AML-193 (cell line): ENCODE data around the gene WDR54.
"Not testable (repeated sequence)": the region's sequence is repeated elsewhere in the genome, so short reads cannot be mapped to it uniquely, and the experiment has no call there.

Source experiments
- DNase-seq, 2 experiments: peaks; one replicate each; lab custom pipeline; 2025; lab: John Stamatoyannopoulos, UW

WDR54 gene

DNA sequence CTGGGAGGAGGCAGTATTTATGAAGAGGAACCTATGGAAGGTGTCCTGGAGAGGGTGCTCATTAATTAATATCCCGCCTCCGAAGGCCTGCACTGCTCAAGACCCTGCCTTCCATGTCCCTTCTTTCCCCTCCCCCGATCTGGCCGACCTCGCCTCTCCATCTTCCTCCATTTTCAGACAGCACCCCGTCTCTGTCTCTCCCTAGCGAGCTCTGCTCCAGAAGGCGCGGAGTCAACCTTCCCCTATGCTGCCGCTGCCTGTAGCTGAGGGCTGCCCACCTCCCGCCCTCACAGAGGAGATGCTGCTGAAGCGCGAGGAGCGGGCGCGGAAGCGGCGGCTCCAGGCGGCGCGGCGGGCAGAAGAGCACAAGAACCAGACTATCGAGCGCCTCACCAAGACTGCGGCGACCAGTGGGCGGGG lies 35.6 kb downstream of the WDR54 start:
- no peak for DNase-seq

DNA sequence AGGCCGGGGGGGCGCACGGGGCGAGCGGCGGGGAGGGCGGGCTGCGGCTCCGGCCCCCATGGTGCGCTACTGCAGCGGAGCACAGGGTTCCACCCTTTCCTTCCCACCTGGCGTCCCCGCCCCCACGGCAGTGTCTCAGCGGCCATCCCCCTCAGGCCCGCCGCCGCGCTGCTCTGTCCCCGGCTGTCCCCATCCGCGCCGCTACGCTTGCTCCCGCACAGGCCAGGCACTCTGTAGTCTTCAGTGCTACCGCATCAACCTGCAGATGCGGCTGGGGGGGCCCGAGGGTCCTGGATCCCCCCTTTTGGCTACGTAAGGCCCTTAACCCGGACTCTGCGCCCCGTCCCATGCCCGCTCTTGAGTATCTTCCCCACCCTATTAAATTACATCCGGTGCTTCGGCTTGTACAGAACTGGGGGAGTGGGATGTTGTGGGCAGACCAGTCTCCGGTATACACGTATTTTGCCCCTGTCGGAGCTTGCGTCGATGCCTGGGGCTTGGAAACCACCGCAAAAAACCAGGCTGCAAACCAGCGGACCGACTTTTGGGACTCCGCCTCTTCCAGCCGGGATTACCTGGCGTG lies 36.1 kb downstream of the WDR54 start:
- no peak for DNase-seq

DNA sequence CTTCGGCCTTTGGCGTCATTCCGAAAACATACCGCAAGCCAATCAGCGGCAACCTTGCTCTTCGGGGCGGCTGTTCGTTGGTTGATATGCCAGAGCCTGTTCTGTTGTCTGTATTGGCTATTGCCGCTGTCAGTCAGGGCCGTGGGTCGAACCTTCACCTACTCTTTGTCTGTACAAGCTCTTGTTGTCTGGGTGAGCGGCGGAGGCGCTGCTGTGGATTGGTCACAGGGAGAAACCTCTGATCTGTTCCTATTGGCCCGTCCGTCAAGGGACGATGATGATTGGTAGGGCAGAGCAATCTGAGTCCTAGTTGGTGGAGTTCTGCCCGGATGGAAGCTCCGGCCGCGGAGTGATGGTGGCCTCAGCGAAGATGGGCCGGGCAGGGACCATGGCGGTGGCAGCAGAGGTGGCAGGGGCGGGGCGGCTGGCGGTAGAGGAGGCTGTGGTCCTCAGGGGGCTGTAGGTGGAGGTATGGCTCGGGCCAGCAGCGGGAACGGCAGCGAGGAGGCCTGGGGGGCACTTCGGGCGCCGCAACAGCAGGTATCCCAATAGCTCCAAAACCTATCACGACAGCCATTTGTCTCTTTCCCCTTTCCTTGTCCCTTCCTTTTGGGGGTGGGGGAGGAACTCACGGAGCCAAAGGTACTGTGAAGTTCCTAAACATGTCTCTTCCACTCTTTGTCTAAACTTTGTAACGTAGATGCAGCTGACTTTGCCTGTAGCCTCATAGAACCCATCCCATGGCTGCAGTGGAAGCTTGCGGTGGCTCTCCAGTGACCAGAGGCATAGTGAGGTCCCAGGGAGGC lies 36.8 kb downstream of the WDR54 start, which contains the start of gene WBP1:
Gene WBP1, plus strand, starts transcription at position 307 of the 806 bp plus-strand sequence. Its CDS starts 165 bp downstream, at position 472.
- DNase-seq: peak; percentile 99

DNA sequence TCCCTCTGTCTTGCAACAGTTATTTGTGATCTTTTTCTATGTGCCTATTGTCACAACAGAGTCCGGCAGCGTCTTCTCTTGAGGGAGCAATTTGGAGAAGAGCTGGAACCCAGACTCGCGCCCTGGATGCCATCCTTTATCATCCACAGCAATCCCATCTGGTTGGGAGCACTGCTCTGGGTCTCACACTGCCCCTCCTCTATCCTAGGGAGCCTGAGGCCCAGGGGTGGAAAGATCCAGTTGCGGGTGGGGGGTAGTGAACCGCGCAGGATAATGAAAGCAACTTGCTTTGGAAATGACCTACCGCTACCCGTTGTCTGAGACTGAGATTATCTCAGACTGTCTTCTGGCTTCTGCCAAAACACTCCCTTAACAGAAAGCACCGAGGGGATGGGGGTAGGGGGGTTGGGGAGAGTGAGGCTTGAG lies 37.4 kb downstream of the WDR54 start:
- DNase-seq: no peak

DNA sequence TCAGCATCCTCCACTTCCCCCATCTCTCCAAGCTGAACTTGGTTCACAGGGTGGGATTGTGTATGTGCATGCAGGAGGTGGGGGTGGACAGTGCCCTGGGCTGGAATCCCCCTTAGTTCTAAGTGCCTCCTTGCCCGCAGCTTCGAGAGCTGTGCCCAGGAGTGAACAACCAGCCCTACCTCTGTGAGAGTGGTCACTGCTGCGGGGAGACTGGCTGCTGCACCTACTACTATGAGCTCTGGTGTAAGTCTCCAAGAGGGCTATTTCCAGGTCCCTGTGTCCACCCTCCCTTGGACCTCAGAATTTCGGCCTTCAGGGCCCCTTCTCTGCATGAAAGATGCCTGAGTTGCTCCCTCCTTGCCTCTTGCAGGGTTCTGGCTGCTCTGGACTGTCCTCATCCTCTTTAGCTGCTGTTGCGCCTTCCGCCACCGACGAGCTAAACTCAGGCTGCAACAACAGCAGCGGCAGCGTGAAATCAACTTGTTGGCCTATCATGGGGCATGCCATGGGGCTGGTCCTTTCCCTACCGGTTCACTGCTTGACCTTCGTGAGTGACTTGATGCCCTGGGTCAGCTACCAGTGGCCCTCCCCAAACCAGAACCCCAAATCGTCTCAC lies 38.1 kb downstream of the WDR54 start:
- not testable (repeated sequence) for DNase-seq

DNA sequence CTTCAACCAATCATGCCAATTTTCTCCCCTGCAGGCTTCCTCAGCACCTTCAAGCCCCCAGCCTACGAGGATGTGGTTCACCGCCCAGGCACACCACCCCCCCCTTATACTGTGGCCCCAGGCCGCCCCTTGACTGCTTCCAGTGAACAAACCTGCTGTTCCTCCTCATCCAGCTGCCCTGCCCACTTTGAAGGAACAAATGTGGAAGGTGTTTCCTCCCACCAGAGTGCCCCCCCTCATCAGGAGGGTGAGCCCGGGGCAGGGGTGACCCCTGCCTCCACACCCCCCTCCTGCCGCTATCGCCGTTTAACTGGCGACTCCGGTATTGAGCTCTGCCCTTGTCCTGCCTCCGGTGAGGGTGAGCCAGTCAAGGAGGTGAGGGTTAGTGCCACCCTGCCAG lies 38.7 kb downstream of the WDR54 start:
- DNase-seq: not testable (repeated sequence)

DNA sequence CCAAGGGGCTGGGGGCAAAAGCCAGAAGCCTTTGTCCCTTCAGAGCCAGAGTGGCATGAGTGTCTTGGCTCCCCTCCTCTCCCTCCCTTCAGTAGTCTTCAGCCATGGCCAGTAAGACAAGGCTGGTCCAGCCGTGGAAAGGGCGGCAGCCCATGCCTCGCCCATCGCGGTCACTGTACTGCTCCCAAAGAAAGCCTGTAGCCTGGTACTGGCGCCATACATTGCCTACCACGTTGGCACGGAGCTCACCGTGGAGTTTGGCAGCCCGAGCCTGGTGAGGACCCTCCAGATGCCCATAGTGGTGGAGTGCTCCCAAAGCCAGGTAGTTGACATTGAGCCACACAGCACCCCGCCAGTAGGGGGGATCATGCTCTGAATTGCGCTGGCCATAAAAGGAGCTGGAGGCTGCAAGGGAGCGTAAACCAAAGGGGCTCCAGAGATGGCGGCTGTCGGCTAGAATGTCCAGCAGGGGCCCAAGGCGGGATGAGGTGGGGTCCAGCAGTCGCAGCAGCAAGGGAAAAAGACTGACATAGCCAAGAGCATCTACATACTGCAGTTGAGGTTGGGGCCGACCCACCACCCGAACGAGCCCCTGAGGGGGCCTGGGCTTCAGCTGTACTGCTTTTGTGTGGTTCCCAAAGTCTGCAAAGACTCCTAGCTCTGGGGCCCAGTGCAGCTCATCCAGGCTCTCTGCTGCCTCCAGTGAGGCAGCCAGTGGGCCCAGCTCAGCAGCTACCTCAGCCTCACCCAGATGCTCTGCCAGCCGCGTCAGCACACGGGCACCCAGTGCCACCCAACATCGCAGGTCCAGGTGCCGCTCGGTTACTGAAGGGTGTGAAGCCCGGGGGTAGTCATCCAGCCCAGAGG lies 39.9 kb downstream of the WDR54 start:
- no peak for DNase-seq

DNA sequence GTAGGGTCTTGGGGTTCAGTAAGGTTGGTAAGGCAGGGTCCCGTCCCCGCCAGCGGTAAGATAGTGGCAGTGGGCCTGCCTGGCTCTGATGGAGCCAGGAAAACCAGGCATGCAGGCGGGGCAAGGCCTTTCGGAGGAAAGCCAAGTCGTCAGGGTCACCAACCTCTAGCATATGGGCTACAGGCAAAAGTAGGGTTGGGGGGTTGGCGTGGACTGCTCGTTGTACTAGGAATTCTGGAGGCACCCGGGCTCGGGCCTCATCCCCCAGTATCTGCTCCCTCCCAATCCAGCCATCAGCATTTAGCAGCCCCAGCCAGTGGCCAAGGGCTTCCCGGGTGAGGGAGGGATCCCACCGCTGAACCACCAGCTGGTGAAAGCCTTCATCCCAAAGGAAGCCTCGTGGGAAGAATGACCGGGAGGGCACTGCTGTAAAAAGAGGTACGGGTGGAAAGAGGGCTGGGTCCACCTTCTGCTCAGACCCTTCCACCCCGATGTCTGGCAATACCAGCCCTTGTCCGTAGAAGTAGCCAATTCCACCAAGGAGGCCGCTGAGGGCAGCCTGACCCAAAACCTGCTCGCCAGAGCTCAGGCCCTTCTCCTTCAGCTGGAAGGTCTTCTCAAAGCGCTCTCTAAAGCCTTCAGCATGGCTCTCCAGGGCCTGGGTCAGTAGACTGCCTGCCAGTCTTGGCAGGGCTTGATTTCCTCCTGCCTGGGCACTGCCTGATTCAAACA lies 40.7 kb downstream of the WDR54 start:
- DNase-seq: no peak

DNA sequence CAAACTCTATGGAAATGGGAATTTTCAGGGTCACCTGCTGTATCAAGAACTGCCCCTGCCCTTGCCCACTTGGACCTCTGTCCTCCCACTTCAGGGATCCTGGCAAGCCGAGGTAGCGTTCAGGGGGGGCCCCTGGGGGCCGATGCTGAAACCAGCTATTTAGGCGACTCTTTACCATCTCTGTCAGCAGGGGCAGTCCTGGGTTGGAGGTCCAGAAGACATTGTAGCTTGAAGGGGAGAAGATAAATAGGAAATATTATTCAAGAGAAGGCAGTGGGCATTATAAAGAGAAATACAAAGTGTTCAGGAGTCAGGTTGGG lies 41.2 kb downstream of the WDR54 start:
- DNase-seq: no peak

DNA sequence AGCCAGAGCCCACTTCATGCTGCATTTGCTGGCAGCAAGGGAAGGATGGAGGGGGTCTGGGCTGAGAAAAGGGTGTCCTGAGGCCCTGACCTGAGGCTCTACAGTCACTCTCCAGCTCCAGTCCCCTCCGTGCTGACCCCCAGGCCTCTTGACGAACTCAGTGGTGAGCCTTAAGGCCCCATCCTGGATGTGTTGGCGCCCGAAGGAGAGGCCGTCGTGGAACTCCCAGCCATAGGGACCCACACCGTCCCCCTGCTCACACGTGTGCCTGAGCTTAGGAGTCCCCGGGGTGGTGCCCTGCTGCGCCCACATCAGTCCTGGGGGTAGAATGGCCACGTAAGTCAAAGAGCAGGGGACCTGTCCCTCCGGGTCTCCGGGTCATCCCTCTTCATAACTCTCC lies 42.9 kb downstream of the WDR54 start:
- DNase-seq: no peak

DNA sequence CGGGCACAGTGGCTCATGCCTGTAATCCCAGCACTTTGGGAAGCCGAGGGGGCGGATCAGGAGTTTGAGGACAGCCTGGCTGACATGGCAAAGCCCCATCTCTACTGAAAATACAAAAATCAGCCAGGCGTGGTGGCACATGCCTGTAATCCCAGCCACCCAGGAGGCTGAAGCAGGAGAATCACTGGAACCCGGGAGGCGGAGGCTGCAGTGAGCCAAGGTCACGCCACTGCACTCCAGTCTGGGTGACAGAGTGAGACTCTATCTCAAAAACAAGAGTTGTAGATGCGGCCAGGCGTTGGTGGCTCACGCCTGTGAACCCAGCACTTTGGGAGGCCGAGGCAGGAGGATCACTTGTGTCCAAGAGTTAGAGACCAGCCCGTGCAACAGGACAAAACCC lies 49.2 kb downstream of the WDR54 start:
- not testable (repeated sequence) for DNase-seq

DNA sequence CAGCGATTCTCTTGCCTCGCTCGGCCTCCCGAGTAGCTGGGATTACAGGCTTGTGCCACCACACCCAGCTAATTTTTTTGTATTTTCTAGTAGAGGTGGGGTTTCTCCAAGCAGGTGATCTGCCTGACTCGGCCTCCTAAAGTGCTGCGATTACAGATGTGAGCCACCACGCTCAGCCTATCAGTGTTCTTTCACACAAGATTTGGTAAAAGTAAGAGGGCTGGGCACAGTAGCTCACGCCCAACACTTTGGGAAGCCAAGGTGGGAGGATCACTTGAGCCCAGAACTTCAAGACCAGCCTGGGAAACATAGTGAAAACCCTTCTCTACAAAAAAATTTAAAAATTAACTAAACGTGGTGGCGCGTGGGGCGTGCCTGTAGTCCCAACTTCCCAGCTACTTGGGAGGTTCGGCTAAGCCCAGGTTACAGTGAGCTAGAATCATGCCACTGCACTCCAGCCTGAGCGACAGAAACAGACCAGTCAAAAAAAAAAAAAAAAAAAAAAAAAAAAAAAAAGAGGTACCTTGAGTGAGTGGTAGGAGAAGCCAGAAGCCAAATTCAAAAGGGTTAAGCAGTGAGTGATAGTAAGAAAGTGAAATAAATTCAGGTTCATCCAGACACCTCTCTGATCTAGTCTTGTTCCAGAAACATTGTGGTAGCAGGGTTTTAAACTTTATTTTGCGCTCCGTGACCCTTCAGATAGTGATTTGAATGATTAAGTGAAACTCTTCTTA lies 50.0 kb downstream of the WDR54 start:
- DNase-seq: no peak

DNA sequence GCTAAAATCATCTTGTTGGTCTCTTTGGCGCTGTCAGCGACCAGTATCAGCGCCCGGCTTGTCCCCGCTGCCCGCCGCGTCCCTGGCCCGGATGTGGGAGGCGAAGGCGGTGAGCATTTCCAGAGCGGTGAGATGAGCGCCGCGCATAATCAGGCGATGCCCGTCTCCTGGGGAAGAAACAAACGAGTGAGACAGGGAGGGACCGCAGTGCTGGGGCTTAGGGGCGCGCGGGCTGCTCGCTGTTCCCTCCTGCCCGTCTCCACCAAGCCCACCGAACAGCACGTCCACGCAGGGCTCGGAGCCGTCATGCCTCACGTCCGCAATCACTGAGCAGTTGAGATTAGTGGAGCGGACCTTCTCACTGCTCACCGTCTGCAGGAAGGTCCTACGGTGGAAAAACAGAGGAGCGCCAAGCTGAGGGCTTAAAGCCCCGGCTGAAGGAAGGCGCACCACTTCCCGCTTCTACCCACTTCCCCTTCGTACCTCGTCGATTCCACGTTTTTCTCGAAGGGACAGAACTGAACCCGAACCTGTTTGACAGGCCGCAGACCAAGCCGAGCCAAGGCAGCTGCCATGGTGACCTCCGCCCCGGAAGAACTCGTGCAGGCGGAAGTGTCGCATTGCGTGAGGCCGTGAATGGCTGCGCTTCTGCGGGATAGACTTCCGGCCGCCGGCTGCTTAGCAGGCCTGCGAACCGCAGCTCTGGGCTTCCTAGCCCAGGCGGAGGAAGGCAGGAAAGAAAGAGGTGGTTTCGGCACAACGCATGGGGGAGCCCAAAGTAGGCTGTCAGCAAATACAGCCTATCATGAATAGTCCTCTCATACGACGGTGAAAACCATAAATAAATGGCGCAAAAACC lies 50.8 kb downstream of the WDR54 start, which contains the start of gene MRPL53:
Gene MRPL53, minus strand, starts transcription at position 595 of the 859 bp plus-strand sequence. Its CDS starts 20 bp downstream, at position 575.
- peak; percentile 82 to 83 for DNase-seq

DNA sequence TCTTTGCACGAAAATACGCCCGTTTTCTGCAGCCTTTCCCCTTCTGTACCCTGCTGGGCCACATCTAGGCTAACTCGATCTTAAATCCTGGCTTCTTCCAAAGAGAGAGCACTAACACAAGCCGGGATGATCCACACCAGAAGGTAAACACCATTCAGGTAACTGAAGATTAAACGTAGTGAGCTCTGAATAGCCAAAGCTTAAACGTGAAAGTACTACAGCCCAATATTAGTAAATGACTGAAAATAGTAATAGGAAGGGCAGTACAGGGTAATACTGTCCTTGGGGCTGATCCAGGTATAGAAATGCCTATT lies 51.4 kb downstream of the WDR54 start:
- DNase-seq: no peak

DNA sequence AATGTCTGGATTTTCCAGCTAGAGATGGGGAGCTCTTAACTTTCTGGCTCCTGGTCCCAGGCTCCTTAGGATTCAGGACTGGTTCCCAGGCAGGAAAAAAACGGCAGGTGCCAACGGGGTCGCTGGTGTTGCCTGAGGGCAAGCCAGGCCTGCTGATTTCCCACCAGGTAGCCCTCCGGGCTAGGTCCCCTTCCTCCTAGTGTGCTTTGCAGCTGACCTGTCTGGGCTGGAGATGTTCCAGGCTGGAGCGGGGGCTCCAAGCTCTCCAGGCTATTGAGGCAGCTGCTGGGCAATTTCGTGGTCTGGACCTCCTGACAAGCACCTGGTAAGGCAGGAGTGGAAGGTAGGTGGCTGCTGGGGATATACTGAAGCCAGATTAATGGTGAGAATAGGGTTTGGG lies 53.0 kb downstream of the WDR54 start:
- no peak for DNase-seq

DNA sequence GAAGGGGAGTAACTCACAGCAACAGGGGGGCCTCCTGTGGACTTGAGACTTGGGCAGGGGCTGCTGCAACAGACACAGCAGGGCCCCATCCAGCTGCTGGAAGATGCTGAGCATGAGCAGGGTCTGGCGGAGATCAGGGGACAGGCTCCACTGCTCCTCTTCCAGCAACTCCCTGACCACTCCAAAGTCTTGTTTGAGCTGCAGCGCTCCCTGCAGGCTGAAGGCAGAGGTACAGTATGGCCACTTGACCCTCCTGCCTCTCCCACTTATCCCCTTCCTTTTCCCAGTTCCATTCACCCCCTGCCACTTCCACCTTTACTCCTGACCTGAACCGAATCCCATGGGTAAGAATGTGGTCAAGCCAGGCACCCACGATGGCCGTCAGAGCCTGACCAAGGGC lies 53.4 kb downstream of the WDR54 start:
- DNase-seq: no peak
